ENCODE data around the gene CPTP. TPM values are rescaled to one million over a fixed set of nuclear protein-coding genes. Genes with fewer than 3 reads are reported as not detected.
A peak's percentile ranks its signal among the peaks of the same experiment; 100 is the strongest.
"Not testable (repeated sequence)": the region's sequence is repeated elsewhere in the genome, so short reads cannot be mapped to it uniquely, and the experiment has no call there.

The CPTP gene
- total RNA-seq, 1 donor from 2014 or later, result 12.3 TPM

DNA sequence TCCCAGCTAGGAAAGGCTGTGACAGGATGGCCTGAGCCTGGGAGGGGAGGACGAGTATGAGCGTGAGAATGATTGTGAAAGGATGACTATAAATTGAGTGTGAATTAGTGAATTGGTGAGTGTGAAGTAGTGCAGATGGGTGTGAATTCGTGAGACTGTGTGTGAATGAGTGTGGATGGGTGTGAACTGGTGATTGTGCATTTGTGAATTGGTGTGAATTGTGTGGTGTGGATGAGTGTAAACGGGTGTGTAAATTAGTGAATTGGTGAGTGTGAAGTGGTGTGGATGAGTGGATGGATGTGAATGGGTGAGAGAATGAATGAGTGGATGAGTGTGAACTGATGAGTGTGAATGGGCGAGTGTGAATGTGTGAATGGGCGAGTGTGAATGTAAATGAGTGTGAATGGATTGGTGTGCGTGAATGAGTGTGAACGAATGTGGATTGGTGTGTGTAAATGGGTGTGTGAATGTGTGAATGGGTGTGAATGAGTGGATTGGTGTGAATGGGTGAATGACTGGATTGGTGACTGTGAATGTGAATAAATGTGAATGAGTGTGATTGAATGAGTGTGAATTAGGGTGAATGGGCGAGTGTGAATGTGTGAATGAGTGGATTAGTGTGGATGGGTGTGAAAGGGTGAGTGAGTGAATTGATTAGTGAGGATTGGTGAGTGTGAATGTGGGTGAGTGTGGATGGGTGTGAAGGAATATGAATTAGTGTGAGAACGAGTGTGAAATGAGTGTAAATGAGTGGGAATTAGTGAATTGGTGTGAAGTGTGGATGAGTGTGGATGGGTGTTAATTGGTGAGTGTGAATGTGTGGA lies 41.5 kb downstream of the CPTP start:
- Mint-ChIP-seq H3K27me3 (peaks cover 4% of the 10 kb centered on the region), H3K27ac (no peak overlapping the region), H3K4me3 (no peak overlapping the region), H3K36me3 (ENCODE audit: low read depth) (no peaks in the 10 kb centered on the region), H3K9me3 (no peaks in the 10 kb centered on the region), H3K4me1 (peaks cover 4% of the 10 kb centered on the region)
- DNase-seq, result no peak
- intact Hi-C loops (cut with micrococcal nuclease), result no loop called here

DNA sequence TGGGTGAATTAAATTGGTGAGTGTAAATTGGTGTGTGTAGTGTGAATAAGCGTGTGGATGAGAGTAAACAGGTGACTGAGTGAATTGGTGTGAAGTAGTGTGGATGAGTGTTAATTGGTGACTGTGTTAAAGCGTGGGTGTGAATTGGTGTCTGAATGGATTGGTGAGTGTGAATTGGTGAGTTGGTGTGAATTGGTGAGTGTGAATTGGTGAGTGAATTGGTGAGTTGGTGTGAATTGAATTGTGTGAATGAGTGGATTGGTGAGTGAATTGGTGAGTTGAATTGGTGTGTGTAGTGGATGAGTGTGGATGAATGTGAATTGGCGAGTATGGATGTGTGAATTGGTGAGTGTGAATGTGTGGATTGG lies 42.1 kb downstream of the CPTP start:
- Mint-ChIP-seq H3K9me3 (no peaks in the 10 kb centered on the region), H3K27ac (no peak overlapping the region), H3K4me3 (no peak overlapping the region), H3K27me3 (peaks cover 4% of the 10 kb centered on the region), H3K4me1 (peaks cover 8% of the 10 kb centered on the region), H3K36me3 (ENCODE audit: low read depth) (no peaks in the 10 kb centered on the region)
- no peak for DNase-seq
- intact Hi-C loops (cut with micrococcal nuclease), result no loop called here

DNA sequence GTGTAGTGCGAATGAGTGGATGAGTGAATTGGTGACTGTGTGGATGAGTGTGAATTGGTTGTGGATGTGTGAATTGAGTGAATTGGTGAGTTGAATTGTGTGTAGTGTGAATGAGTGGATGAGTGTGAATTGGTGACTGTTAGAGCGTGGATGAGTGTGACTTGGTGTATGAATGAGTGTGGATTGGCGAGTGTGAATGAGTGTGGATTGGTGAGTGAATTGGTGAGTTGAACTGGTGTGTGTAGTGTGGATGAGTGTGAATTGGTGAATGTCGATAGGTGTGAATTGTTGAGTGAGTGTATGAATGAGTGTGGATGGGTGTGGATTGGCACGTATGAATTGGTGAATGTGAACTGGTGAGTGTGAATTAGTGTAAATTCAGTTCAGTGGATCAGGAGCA lies 42.7 kb downstream of the CPTP start:
- Mint-ChIP-seq H3K36me3 (ENCODE audit: low read depth) (peaks cover 2% of the 10 kb centered on the region), H3K9me3 (no peaks in the 10 kb centered on the region), H3K27ac (no peak overlapping the region), H3K27me3 (no peaks in the 10 kb centered on the region), H3K4me3 (no peak overlapping the region), H3K4me1 (peaks cover 8% of the 10 kb centered on the region)
- DNase-seq, result no peak
- intact Hi-C loops (cut with micrococcal nuclease), result no loop called here

DNA sequence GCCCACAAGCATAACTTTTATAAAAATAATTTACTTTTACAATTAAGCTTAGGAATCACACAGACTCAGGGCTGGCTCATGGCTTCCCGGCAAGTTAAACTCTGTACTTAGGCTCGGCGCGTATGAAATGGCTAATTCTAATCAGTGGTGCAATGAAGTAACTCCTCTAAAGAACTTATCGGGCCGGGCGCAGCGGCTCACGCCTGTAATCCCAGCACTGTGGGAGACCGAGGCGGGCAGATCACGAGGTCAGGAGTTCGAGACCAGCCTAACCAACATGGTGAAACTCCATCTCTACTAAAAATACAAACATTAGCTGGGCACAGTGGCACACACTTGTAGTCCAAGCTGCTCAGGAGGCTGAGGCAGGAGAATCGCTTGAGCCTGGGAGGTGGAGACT lies 45.5 kb downstream of the CPTP start:
- not testable (repeated sequence) for H3K27me3 Mint-ChIP-seq, DNase-seq, H3K9me3 Mint-ChIP-seq, H3K27ac Mint-ChIP-seq
- H3K4me1 Mint-ChIP-seq, result peaks cover 16% of the 10 kb centered on the region
- peaks cover 11% of the 10 kb centered on the region for H3K36me3 Mint-ChIP-seq (ENCODE audit: low read depth)
- H3K4me3 Mint-ChIP-seq, result peak overlapping the region; percentile 48
- intact Hi-C loops (cut with micrococcal nuclease), result loop anchor here (10.0 kb wide), 1 partner anchor 135 kb away; no protein-coding TSS in a partner anchor

DNA sequence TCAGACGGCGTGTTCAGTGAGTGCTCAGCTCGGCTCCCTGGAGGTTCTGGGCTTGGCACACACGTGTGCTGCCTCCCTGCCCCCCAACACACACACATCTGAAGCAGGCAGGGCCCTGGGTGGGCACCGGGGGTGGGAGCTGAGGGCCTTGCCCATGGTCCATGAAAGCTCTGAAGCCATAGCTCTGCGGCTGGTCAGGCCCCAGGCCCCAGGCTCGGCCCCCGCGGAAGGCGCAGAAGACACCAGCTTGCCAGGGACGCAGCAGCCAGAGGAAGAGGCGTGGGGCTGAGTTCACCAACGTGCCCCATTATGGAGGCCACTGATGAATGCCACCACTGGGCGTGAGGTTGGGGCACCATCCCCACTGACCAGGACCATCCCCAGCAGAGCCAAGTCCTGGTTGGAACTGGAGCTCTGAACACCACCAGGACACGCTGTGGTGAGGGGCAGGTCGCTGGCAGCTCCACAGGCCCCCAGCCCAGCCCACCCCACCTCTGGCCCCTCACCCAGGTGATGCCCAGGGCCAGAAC lies 46.2 kb downstream of the CPTP start:
- no peaks in the 10 kb centered on the region for H3K27me3 Mint-ChIP-seq
- no peaks in the 10 kb centered on the region for H3K9me3 Mint-ChIP-seq
- peaks cover 19% of the 10 kb centered on the region for H3K4me1 Mint-ChIP-seq
- H3K27ac Mint-ChIP-seq, result no peak overlapping the region
- H3K4me3 Mint-ChIP-seq, result peak overlapping the region; percentile 64
- intact Hi-C loops (cut with micrococcal nuclease), result loop anchor here (10.0 kb wide), 1 partner anchor 134 kb away; no protein-coding TSS in a partner anchor
- peaks cover 13% of the 10 kb centered on the region for H3K36me3 Mint-ChIP-seq (ENCODE audit: low read depth)
- DNase-seq, result no peak

DNA sequence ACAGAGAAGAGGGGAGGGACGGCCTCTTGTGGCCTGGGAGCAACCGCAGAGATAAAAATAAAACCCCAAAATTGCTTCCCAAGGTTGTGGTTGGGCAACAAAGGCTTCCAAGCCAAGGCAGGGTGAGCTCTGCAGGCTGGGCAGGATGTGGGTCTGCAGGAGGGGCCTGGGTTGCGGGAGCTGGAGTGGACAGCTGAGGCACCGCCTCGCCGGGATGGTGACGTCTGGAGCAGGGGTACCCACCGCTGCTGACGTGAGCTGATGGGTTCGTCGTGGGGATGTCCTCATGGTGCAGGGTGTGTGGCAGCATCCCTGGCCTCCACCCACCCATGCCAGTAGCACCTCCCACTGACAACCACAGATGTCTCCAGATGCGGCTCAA lies 46.8 kb downstream of the CPTP start:
- intact Hi-C loops (cut with micrococcal nuclease), result loop anchor here (10.0 kb wide), 1 partner anchor 133 kb away; no protein-coding TSS in a partner anchor
- Mint-ChIP-seq H3K9me3 (no peaks in the 10 kb centered on the region), H3K27ac (peak overlapping the region; percentile 63), H3K4me3 (peak overlapping the region; percentile 64), H3K36me3 (ENCODE audit: low read depth) (peaks cover 13% of the 10 kb centered on the region), H3K4me1 (peaks cover 20% of the 10 kb centered on the region), H3K27me3 (no peaks in the 10 kb centered on the region)
- DNase-seq, result peak; percentile 92

DNA sequence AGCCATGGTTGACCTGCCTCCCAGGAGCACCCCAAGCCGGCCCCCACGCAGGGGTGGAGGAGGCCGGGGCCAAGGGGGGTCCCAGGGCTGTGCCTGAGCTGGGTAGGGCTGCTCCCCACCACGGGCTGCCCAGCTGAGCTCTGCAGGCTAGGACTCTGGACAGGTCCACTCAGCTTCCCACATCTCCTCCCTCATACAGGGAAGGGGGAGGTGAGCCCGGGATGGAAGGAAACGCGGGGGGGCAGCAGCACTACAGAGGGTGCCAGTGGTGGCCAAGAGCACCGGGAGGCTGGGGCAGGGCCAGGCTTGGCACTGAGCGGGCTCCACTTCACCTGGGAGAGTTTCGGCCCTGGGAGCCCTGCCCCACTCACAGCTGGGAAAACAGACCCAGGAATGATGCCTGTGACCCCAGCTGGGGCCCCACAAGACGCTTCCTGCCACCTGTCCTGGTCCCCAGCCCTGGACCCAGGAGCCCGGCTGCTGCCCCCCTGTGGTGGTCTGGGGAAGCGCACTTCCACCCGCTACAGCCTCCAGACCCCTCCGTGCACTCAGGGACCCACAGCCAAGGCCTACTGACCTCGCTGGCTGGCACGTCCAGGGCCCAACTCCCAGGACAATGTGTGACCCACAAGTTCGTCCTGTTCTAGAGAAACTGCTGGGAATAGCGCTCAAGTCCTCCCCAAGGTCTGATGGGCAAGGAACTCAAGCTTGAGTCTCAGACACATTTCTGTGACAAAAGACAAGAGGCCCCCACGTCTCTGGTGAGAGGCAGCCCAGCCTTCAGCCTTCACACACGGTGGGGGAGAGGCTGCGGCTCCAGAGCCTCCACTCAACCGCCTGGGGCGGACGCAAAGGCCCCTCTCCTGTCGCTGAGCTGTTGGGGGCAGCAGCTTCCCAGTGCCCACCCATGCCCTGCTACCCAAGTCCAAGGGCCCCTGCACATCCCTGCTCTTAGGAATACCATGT lies 47.4 kb downstream of the CPTP start:
- Mint-ChIP-seq H3K4me3 (peak overlapping the region; percentile 64), H3K36me3 (ENCODE audit: low read depth) (peaks cover 13% of the 10 kb centered on the region), H3K27me3 (no peaks in the 10 kb centered on the region), H3K4me1 (peaks cover 22% of the 10 kb centered on the region), H3K9me3 (no peaks in the 10 kb centered on the region), H3K27ac (no peak overlapping the region)
- intact Hi-C loops (cut with micrococcal nuclease), result loop anchor here (10.0 kb wide), 1 partner anchor 133 kb away; no protein-coding TSS in a partner anchor
- peak; percentile 95 for DNase-seq

DNA sequence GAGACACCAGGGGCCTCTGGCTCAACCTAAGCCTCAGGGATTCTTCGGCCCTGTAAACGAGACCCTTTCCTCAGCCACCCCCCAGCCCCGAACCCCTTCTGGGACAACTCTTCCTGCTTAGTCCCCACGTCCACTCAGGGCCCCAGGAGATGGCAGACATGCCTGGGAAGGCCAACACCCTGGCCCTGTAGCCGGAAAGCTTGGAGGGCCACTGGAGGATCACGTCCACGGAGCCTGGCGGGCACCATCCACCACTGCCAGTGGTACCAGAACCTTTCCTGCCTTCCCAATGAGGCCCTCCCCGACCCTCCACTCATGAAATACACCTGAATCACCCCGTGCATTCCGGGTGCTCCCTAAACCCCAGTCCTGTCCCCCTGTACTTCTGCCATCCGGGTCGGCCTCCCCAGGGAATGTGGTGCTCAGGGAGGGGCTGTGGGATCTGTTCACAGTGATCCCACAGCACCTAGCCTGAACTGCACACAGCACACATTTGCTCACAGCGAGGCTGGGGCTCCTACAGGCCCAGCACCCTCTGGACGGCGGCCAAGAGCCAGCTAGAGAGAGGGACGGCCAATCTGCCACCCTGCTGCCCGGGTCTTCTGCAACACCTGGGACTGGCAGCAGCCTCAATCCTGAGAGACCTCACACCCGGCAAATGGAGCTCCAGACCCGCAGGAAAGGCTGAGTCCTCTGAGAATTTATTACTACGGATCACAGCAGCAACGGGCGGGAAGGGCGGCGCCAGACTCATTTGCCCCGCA lies 48.6 kb downstream of the CPTP start:
- Mint-ChIP-seq H3K9me3 (no peaks in the 10 kb centered on the region), H3K4me3 (peak overlapping the region; percentile 87), H3K27ac (peak overlapping the region; percentile 29), H3K27me3 (no peaks in the 10 kb centered on the region), H3K36me3 (ENCODE audit: low read depth) (peaks cover 15% of the 10 kb centered on the region), H3K4me1 (peaks cover 22% of the 10 kb centered on the region)
- DNase-seq, result no peak
- intact Hi-C loops (cut with micrococcal nuclease), result loop anchor here (10.0 kb wide), 1 partner anchor 132 kb away; no protein-coding TSS in a partner anchor

DNA sequence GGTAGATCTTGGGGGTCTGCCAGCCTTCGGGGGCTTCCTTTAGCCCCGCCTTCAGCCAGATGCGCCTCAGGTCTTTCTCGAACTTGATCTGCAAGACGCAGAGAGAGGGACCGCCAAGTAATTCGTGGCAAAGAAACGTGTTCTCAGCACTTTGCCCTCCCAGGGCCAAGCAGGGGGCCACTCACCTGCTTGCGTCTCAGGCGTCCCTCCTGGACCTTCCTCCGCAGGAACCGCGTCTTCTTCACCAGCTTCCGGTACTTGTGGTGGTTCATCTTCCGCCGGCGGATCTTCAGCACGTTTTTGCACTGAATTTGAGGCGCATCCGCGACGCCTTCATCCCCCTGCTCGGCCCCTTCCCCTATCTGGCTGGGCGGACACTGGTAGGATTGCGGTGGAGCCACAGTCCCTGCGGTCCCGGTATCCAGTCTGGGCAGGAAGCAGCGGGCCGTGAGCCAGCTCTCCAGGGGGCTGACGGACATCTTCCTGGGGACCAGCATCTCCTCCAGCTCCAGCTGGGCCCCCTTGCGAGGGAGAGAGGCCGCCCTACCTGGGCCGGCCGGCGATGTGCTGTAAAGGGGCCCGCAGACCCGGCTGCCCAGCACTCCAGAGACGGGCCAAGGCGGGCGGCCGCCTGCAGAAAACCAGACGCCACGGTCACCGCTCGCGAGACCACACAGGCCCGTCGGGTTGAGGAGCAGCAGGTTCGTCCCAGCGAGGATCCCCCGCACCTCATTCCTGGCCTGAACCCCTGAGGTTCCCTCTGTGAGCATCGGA lies 49.4 kb downstream of the CPTP start:
- peak overlapping the region; percentile 87 for H3K4me3 Mint-ChIP-seq
- intact Hi-C loops (cut with micrococcal nuclease), result loop anchor here (2.0 to 10.0 kb wide), 2 partner anchors 25 to 131 kb away; partner anchors contain the start of gene DVL1
- peak overlapping the region; percentile 72 for H3K27ac Mint-ChIP-seq
- H3K9me3 Mint-ChIP-seq, result no peaks in the 10 kb centered on the region
- no peaks in the 10 kb centered on the region for H3K27me3 Mint-ChIP-seq
- DNase-seq, result peak; percentile 64
- H3K36me3 Mint-ChIP-seq (ENCODE audit: low read depth), result peaks cover 15% of the 10 kb centered on the region
- peaks cover 22% of the 10 kb centered on the region for H3K4me1 Mint-ChIP-seq

DNA sequence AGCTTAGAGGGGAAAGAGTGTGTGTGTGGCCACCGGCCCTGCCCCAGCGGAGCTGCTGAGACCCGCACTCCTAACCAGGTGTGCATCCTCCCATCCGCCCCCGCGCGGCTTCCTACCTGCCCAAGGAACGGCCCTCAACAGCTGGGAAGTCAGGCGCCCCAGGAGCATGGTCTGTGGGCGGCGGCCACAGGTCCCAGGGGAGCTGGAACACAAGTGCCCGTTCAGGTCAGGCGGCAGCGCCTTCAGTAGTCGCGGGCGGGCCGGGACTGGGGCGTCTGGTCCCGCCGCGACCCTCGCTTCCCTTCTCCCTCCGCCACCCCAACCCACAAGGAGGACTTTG lies 50.0 kb downstream of the CPTP start:
- intact Hi-C loops (cut with micrococcal nuclease), result loop anchor here (2.0 to 10.0 kb wide), 2 partner anchors 26 to 130 kb away; partner anchors contain the start of gene DVL1
- peak overlapping the region; percentile 72 for H3K27ac Mint-ChIP-seq
- DNase-seq, result peak; percentile 75
- H3K4me3 Mint-ChIP-seq, result peak overlapping the region; percentile 87
- peaks cover 22% of the 10 kb centered on the region for H3K4me1 Mint-ChIP-seq
- H3K36me3 Mint-ChIP-seq (ENCODE audit: low read depth), result peaks cover 15% of the 10 kb centered on the region
- no peaks in the 10 kb centered on the region for H3K27me3 Mint-ChIP-seq
- no peaks in the 10 kb centered on the region for H3K9me3 Mint-ChIP-seq

DNA sequence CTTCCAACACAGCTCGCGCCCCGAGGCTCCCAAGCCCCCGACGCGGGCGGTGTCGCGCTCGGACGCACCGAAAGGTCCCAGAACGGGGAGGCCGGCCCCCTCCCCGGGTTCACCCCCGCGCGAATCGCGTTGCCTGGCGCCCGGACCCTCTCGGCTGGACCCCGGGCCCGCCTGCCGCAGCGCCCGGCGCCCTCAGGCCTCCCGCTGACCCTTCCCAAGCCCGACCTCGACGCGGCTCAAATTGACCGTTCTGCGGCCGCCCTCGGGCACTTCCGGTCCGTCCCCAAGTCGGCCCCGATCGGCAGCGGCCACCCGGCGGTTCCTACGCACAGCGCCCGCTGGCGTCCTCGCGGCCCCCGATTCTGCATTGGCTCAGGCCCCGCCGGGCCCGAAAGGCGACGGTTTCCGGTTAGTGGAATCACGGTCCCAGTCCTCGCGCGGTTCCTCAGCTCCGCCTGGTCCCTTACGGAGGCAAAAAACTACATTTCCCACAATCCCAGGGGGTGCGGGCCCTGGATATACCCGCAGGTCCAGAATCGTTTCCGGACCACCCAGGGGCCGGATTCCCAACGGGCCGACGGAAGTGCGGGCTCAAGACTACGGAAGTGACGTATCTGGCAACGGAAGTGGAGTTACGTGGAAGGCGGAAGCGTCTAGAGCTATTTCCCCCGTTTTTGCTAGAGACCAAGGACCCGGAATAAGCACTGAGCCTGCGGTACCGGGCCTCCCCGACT lies 50.5 kb downstream of the CPTP start, which contains the start of gene AURKAIP1:
AURKAIP1 (minus strand) TSS at position 279 of the 734 bp plus-strand sequence. CDS start 451 bp downstream, outside the sequence.
- Mint-ChIP-seq H3K27ac (peak within 1 kb of the TSS; percentile 95), H3K36me3 (ENCODE audit: low read depth) (peaks cover 15% of the 10 kb centered on the region), H3K27me3 (no peaks in the 10 kb centered on the region), H3K4me3 (peak within 1 kb of the TSS; percentile 87), H3K4me1 (peaks cover 22% of the 10 kb centered on the region), H3K9me3 (no peaks in the 10 kb centered on the region)
- intact Hi-C loops (cut with micrococcal nuclease), result loop anchor here (1.0 to 10.0 kb wide), 6 partner anchors 24 to 240 kb away; partner anchors contain the start of genes CCNL2, DVL1, MIB2 and MRPL20
- DNase-seq, result peak; percentile 99
